Measurements from ENCODE around the gene GALNS. TPM values are rescaled to one million over a fixed set of nuclear protein-coding genes. Genes with fewer than 3 reads are reported as not detected.

GALNS gene
- total RNA-seq, 4 donors from 2014 or later: 1.8 to 36.2 (median 16.4) TPM

GRCh38 chr16:88780142-88781062, 76.3 kb downstream of the GALNS start:
- intact Hi-C loops (cut with DNase I; ENCODE audit: low total_unique reads): no loop called here
- Histone ChIP-seq H3K27ac (peak overlapping the region in 1 of 2 donors; percentile 48), H3K27me3 (no peaks in the 10 kb centered on the region), H3K36me3 (no peaks in the 10 kb centered on the region), H3K4me3 (no peak overlapping the region), H3K9me3 (no peaks in the 10 kb centered on the region), H3K4me1 (peaks cover 0 to 24% of the 10 kb centered on the region in 2 donors)
- TF ChIP-seq CTCF (IDR thresholded peaks at IDR 0.05) (no peak), POLR2A (IDR thresholded peaks at IDR 0.05) (no peak)
- DNase-seq: no peak

DNA sequence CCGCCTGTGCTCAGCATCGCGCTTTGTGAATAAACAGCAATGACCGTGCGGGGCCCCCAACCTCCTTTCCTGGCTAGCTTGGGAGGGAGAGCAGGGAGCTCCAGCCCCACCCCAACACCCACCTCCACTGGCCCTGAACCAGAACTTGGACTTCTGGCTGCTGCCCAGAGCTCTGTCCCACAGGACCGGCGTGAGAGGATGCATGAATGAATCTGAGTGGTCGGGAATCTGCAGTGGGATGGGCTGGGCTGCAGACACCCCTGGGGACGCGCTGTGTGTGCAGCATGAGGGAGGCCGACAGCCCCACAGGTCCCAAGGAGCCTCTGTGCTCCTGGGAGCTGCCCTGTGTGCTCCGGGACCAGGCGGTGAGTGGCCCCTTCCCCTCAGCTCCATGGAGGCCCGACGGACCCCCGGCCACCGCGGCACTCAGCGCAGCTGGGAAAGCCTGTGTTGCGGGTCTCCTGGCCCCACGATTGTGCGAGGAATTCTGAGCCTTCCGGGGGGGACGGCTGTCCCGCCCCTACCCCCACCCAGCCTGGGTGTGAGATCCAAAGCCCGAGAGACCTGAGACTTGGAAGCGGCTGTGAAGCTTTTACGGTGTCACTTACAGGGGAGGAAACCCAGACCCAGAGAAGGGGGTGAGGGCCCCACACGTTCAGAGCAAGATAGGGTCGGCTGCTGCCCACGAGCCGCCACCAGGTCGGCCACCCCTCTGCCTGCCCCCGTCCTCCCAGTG, 77.2 kb downstream of the GALNS start:
- peaks cover 0 to 24% of the 10 kb centered on the region in 2 donors for H3K4me1 ChIP-seq
- no peaks in the 10 kb centered on the region for H3K36me3 ChIP-seq
- intact Hi-C loops (cut with DNase I; ENCODE audit: low total_unique reads): no loop called here
- no peaks in the 10 kb centered on the region for H3K27me3 ChIP-seq
- no peaks in the 10 kb centered on the region for H3K9me3 ChIP-seq
- DNase-seq: peak in 1 of 2 donors; percentile 59
- peak overlapping the region in 1 of 2 donors; percentile 48 for H3K27ac ChIP-seq
- no peak for TF ChIP-seq CTCF (IDR thresholded peaks at IDR 0.05)
- no peak for TF ChIP-seq POLR2A (IDR thresholded peaks at IDR 0.05)
- H3K4me3 ChIP-seq: no peak overlapping the region

DNA sequence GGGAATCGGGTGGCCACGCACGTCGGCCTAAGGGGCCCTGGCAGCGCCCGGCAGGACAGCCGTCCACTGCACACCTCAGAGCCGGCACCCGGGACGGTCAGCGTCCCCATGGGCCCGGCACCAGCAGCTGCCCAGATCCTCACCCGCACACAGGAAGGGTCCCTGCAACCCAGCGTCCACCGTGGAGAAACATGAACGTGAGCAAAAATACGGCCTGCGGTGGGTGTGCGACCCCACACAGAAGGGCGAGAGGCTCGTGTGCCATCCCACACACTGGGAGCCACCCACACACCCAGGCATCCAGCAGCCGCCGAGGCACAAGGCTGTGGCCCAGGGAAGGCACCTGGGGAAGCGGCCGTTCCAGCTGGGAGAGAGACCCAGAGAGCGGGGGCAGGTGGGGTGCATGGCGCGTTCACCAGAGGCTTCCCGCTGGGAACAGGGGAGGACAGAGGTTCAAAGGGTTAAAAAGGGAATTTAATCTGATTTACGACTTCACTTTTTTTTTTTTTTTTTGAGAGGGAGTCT, 78.1 kb downstream of the GALNS start:
- intact Hi-C loops (cut with DNase I; ENCODE audit: low total_unique reads): no loop called here
- TF ChIP-seq POLR2A (IDR thresholded peaks at IDR 0.05) (no peak), CTCF (IDR thresholded peaks at IDR 0.05) (no peak)
- DNase-seq: no peak
- no peaks in the 10 kb centered on the region for H3K27me3 ChIP-seq
- H3K4me3 ChIP-seq: no peak overlapping the region
- H3K9me3 ChIP-seq: no peaks in the 10 kb centered on the region
- H3K27ac ChIP-seq: no peak overlapping the region
- H3K36me3 ChIP-seq: no peaks in the 10 kb centered on the region
- peaks cover 0 to 27% of the 10 kb centered on the region in 2 donors for H3K4me1 ChIP-seq

DNA sequence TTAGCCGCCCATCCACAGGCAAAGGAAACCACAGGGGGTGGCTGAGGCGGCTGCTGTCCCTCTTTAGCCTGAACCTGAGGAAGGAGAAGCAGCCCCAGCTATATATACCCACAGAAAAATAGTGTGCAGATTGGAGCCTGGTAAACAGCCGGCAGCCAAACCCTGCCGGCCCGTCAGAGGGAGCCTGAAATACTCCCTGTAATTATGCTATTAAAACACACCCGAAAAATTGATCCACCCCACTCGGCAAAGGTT, 78.5 kb downstream of the GALNS start:
- Histone ChIP-seq H3K9me3 (no peaks in the 10 kb centered on the region), H3K27ac (no peak overlapping the region), H3K4me1 (peaks cover 0 to 31% of the 10 kb centered on the region in 2 donors), H3K4me3 (no peak overlapping the region), H3K36me3 (no peaks in the 10 kb centered on the region), H3K27me3 (no peaks in the 10 kb centered on the region)
- no peak for DNase-seq
- no peak for TF ChIP-seq CTCF (IDR thresholded peaks at IDR 0.05)
- TF ChIP-seq POLR2A (IDR thresholded peaks at IDR 0.05): no peak
- intact Hi-C loops (cut with DNase I; ENCODE audit: low total_unique reads): no loop called here
